Measurements from ENCODE around the gene TMED10.
"Not testable (repeated sequence)": the region's sequence is repeated elsewhere in the genome, so short reads cannot be mapped to it uniquely, and the experiment has no call there.

Gene TMED10

DNA sequence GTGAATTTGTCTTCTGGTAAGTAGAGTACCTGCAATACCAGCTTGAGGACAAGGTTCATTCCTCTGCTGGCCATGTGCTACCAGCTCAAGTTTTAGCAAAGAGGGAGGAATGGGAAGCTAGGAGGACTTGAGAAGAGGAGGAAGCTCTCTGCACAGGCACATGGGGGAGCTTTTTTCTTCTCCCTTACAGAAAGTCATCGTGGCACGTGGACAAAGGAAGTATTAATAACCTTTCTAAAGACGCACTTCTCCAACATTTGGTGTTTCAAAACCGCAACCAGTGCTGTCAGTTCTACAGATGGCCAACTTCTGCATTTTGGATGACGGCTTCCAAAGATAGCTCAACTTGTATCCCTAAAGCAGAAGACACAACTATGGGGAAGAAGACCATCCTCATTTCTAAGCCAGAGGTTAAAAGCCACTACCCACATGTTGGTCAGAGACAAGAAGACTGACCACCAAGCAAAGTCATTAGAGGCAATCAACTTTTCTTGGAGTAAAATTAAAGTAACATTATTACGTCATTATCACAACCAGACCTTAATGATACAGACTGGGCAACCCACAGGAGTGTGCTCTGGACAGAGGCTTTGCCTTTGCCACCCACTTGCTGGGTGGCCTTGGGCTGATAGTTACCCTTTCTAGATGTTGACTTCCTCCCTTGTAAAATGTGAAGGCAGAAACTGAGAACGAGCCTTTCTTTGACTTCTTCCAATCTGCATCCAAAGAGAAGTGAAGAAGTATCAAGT lies 12.3 kb upstream of the TMED10 start:
- DNase-seq = no peak

DNA sequence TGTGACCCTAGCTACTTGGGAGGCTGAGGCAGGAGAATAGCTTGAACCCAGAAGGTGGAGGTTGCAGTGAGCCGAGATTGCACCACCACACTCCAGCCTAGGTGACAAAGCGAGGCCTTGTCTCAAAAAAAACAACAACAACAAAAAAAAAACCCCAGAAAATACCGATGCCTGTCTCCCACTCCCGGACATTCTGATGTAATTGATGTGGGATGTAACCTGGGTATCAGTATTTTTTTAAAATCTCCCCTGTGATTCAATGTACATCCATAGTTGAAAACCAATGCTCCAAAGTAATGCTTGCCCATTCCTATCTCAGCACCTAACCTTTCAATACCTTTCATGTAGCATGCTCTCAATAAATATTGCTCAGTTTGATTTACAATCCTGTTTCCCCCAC lies 11.7 kb upstream of the TMED10 start:
- no peak for DNase-seq

DNA sequence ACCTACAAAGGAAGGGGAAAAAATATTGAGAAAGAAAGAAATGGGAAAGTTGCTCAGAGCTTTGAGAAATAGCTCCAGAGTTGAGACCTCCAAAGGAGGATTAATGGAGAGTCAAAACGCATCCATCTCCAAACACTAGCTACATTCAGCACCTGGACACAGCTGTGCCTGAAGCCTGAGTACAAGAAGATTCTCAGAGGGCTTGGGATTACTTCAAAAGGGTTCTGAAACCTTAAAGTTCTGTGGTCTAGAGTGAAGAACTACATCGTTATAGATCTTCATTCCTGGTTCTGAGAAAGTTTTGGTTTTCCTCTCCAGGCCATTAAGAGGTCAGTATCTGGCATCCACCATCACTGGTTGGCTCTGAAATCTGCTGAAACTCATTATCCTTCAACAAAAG lies 10.5 kb upstream of the TMED10 start:
- DNase-seq = no peak

DNA sequence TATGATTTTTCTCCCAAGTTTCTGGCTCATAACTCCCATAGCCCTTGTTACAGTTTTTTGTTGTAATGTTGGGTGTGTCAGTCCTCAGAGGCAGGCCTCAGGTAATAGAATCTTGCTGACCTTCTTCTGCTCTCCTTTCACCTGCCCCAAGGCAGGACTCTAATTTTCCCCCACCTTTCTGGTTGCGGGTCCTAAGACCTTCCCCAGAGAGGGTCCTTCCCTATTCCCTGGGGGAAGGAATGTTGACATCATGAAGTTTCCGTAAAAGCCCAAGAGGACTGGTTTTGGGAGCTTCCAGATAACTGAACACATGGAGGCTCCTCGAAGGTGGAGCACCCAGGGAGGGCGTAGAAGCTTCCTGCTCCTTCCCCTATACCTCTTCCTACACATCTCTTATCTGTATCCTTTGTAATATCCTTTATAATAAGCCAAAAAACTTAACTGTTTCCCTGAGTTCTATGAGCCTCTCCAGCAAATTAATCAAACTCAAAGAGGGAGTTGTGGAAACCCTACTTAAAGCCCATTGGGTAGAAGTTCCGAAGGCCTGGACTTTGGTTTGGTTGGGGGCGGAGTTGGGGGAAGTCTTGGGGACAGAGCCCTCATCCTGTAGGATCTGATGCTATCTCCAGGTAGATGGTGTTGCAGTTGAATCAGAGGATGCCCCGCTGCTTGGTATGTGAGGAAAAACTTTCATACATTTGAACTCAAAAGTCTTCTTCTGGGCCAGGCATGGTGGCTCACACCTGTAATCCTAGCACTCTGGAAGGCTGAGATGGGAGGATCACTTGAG lies 9.0 kb upstream of the TMED10 start:
- DNase-seq = no peak

DNA sequence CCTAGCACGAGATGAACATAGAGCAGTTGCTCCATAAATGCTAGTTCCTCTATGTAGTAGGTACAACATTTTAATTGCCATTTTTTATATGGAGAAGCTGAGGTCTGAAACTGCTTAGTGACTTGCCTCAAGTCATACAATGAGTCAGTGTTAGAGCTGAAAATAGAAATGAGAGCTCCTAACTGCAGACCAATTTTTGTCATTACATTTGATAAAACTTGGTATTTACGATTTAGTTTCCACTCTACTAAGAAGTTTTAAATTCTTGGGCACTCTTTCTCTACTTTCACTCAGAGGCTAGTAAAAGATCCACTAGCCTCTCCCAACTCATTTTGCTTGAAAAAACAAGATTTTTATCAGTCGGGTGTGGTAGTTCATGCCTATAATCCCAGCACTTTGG lies 8.1 kb upstream of the TMED10 start:
- no peak for DNase-seq

- no peak for DNase-seq
Measured at GRCh38 chr14:75184039-75184438, 7.6 kb upstream of the TMED10 start.

DNA sequence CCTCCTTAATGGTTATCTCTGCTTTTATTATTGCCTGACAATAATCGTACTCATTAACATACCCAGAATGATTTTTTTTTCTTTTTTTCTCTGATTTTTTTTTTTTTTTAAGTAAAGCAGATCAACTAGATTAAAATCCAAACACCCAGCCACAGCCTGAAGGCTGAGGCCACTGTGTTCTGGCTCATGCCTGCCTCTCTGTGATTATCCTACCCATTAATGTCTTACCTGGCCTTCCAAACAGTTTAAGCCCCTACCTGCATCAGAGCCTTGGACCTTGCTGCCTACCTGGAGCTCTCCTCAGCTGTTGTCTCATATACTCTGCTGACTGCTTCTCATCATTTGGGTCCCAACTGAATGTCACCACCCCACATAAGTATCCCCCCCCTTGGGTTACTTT lies 6.8 kb upstream of the TMED10 start:
- DNase-seq = no peak

- DNase-seq = no peak
Measured at GRCh38 chr14:75182821-75183220, 6.4 kb upstream of the TMED10 start.

- DNase-seq = not testable (repeated sequence)
Measured at GRCh38 chr14:75182163-75182562, 5.8 kb upstream of the TMED10 start.

DNA sequence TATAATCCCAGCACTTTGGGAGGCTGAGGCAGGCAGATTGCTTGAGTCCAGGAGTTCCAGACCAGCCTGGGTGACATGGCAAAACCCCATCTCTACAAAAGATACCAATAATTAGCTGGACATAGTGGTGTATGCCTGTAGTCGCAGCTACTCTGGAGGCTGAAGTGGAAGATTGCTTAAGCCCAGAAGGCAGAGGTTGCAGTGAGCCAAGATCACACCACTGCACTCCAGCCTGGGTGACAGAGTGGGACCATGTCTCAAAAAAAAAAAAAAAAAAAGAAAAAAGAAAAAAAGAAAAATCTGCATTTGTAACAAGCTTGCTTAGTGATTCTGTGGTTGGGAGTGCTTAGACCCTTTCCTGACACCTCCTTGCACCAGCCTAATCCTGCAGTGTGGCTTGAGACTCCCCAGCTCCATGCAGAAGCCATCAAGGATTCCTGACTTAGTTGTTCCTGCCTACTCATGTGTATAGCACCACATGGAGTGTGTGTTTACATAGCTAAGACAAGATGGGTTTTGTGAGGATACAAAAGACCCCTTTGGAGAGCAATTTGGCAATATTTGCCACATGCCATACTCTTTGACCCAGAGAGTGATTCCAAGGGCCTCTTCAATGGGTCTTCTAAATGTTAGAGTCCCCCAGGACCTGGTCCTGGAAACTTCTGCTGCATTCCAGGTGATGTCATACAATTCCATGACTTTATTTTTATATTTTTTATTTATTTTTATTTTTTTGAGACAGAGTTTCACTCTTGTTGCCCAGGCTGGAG lies 5.1 kb upstream of the TMED10 start:
- no peak for DNase-seq

DNA sequence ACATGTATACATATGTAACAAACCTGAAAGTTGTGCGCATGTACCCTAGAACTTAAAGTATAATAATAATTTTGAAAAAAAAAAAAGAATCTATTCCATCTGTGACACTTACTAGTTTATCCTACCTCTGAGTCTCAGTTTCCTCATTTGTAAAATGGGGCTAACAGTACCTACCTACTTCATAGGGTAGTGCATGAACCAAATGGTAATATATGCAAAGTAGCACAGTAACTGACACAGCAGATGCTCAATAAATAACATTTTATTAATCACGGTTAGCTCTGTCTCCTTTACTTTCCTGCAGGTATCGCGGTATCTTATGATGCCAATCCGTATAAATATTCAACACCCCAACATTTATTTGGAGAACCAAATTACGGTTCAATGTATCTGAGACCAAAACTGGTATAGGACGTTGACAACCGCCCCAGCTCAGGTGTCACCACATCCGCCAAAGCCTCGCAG lies 703 bp downstream of the TMED10 start:
- DNase-seq = no peak

- DNase-seq = no peak
Measured at GRCh38 chr14:75174066-75174465, 2.3 kb downstream of the TMED10 start.

DNA sequence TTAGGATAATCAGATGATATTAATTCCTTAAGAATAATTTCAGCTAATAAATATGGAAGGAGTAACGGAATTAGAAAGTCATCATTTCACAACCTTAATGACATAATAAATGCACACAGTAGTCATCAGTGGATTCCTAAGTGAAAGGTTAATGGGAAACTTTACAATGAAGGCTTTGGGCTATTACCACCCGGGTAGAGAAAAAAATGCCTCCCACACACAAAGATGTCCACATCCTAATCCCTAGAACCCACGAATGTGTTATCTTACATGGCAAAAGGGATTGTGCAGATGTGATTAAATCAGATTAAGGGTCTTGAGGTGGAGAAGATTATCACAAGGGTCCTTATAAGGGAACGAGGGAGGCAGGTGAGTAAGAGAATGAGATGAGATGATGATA lies 5.6 kb downstream of the TMED10 start:
- no peak for DNase-seq

GRCh38 chr14:75168586-75169335 lies 7.7 kb downstream of the TMED10 start:
- no peak for DNase-seq

DNA sequence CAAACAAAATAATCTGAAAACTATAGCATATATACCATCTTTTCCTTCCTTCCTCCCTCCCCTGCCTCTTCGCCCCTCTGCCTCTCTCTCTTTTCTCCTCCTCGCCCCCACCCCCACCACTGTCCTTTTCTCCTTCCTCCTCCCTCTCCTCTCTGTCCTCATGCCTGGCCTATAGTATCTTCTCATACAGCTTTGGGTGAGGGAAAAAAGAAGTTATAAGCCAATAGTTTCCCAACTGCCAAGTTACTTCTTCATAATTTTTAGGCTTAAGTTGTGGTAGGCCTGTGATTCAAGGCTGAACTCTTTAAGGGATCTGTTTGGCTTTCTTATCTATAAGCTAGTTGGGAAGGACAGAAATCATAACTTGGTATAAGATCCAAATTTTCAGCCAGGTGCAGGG lies 9.1 kb downstream of the TMED10 start:
- DNase-seq = no peak

GRCh38 chr14:75165586-75166391 lies 10.6 kb downstream of the TMED10 start:
- no peak for DNase-seq

DNA sequence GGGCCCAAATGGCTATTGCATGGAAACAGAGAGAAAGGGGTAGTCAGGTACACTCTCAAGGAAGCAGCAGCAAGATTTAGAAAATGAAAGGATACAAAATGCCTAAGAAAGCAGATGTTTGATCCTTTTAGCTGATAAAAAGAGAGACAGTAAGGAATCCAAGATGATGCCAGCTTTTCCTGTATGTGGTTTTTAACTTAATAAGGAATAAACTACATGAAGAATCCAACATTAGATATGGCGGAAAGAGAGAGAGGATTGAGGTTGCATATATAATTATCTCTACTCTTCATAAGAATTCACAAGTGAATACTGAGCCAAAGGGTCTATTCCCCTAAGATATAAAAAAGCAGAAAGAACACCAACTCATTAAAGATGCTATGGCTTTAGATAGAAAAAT lies 11.6 kb downstream of the TMED10 start:
- no peak for DNase-seq

DNA sequence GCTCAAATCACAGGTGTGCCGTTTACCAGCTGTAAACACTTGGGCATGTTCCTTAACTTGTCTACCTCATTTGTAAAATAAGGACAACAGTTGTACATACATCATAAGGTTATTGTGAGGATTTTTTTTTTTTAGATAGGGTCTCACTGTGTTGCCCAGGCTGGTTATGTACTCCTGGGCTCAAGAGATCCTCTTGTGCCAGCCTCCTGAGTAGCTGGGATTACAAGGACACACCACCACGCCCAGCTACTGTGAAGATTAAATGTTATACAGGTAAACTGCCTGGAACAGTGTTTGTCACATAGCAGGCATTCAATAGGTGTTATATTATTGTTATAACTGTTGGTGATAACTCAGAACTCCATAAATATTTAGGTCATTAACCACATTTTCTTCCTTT lies 12.7 kb downstream of the TMED10 start:
- no peak for DNase-seq

DNA sequence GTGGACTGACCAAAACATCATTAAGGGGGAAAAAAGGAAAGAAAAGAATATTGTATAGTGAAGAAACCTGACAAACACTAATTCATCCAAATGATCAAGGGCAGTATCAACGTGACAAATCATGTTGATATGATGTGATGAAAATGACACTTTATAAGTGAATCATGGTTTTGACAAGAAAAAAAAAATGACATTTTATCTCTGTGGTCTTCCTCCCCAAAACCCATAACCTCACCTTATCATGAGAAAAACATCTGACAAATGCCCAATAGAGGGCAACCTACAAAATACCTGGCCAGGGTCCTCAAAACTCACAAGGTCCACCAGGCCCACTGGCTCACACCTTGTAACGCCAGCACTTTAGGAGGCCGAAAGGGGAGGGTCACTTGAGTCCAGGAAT lies 13.8 kb downstream of the TMED10 start:
- DNase-seq = no peak

DNA sequence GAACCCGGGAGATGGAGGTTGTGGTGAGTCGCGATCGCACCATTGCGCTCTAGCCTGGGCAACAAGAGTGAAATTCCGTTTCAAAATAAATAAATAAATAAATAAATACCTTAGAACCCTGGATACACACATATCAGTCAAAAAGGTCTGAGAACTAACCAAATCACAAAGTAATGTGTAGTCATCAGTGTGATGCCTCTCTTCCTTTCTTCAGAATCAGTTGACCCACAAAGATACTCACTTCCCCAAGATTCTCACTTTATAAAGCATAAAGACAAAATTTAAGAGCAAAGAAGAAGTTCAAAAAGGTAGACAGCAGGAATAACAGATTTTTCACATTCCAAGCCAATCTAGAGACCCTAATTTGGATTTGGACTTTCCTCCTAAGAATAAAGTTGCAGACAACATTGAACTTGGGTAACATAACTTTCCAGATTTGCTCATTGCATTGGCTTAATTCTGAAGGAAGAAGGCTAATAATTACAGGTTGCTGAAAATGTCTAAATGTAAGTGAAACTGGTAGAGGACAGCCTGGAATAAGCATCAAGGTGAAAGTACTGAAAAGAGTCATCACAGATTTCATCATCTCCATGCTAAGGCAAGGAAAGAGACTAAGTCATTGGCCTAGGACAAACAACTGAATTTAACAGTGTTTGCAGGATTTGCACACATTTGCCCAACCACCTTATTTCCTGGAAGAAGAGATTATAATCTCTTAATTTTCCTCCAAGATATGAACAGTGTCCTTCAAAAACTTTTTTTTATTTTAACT lies 17.4 kb downstream of the TMED10 start:
- no peak for DNase-seq

DNA sequence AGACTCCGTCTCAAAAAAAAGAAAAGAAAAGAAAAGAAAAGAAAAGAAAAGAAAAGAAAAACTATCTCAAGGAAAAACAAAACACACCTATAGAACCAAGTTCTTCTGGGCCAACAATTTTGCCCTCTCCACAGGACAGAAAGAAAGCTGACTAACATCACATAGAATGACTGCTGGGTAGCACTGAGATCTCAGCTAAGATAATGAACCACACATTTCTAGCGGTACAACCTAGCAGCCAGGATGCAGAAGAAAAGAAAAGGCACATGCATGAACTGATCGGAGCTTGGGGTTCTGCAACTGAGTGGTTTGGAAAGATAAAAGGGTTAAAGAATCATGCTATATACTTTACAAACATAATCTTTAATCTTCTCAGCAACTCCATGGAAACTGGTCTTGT lies 19.5 kb downstream of the TMED10 start:
- DNase-seq = no peak

Measured in activated T-cell treated with anti-CD3 and anti-CD28 coated beads, Interleukin-2, amount 50 U/mL, for 48 hours (primary cell).